Measurements from ENCODE around the gene NUAK2. TPM values are rescaled to one million over a fixed set of nuclear protein-coding genes. Genes with fewer than 3 reads are reported as not detected.
A peak's percentile ranks its signal among the peaks of the same experiment; 100 is the strongest.

Gene NUAK2
- total and polyA plus RNA-seq, 5 experiments from 2014 or later: 14.3 to 73.6 (median 46.9) TPM

DNA sequence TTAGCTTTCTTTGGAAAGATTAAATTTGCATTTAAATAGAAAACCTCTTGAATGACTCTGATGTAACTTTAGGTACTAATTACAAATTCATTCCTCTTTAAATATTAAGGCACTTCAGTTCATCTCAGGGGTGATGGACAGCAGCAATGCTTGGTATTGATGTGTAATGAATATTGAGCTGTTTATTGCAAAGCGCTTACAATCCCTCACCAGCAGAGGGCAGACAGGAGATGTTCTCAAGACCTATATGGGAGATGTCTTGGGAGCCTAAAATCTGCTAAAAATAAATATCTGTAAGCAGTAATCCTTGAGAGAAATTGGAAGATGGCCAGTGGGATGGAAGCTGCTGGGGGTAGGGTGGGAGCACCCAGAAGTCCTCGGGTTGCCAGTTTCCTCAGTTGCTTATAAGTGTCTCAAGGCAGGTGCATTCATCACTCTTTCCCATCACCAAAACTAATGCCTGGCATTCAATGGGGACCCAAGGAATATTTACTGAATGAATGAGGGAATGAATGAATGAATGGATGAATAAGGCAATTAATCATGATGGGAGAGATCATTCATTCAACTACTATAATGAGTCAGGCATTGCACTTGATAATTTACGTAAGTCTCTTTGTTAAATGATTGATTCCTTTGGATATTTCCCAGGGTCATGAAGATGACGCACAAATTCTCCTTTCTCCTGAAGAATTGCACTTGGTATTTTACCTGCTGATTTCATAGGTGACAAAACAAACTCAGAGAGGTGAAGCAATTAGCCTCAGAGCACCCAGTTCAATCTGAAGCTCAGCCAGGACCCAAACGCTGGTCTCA is 32.9 kb upstream of the NUAK2 start:
- DNase-seq (peak; percentile 27 to 82 (median 57)), ATAC-seq (peak; percentile 70 to 80)
- peaks cover 8 to 42% (median 16%) of the 10 kb centered on the region in 5 donors for H3K27me3 Mint-ChIP-seq
- no peaks in the 10 kb centered on the region for H3K36me3 Mint-ChIP-seq
- H3K9me3 Mint-ChIP-seq: no peaks in the 10 kb centered on the region
- peaks cover 0 to 15% (median 3%) of the 10 kb centered on the region in 4 donors for H3K4me1 Mint-ChIP-seq
- no peak overlapping the region for H3K4me3 Mint-ChIP-seq
- H3K27ac Mint-ChIP-seq: no peak overlapping the region
- POLR2A ChIA-PET: interaction anchor here (0.6 to 1.2 kb wide), 5 partner anchors 35 to 82 kb away, joined by 3 to 8 read pairs (median 4); no protein-coding TSS in a partner anchor

DNA sequence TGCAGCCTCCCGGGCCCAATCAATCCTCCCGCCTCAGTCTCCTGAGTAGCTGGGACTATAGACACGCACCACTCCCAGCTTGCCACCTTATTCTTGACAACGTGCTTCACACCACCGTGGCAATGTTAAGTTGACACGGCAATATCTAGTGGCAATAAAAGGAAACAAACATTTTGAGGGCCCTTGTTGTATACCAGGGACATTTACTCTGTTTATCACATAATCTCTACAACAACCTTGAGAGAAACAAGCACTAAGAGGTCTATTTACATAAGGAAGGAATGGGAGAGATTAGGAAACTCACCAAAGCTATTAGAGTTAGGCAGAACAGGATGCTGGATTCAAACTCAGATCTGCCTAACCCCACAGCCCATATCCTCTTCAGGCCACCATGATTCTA is 32.1 kb upstream of the NUAK2 start:
- Mint-ChIP-seq H3K36me3 (no peaks in the 10 kb centered on the region), H3K4me1 (peaks cover 0 to 23% (median 3%) of the 10 kb centered on the region in 4 donors), H3K4me3 (no peak overlapping the region), H3K9me3 (no peaks in the 10 kb centered on the region), H3K27me3 (peaks cover 11 to 37% (median 17%) of the 10 kb centered on the region in 5 donors), H3K27ac (no peak overlapping the region)
- no peak for ATAC-seq
- no peak for DNase-seq
- POLR2A ChIA-PET: interaction anchor here (0.6 to 1.2 kb wide), 4 partner anchors 66 to 81 kb away, joined by 3 to 8 read pairs (median 5); no protein-coding TSS in a partner anchor

DNA sequence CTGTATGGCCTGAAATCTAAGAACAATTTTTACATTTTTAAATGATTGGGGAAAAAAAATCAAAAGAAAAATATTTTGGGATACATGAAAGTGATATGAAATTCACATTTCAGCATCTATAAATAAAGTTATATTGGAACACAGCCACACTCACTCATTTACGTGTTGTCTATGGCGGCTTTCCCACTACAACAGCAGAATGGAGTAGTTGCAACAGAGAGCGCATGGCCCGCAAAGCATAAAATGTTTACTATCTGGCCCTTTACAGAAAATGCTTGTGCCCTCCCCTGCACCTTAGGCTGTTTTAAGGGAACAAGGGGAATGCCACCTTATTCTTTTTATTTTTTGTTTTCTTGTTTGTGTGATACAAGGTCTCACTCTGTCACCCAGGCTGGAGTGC is 31.6 kb upstream of the NUAK2 start:
- DNase-seq (no peak), ATAC-seq (no peak)

GRCh38 chr1:205351984-205352713 is 30.6 kb upstream of the NUAK2 start:
- Mint-ChIP-seq H3K36me3 (no peaks in the 10 kb centered on the region), H3K4me1 (peaks cover 0 to 32% (median 3%) of the 10 kb centered on the region in 4 donors), H3K9me3 (no peaks in the 10 kb centered on the region), H3K27me3 (peaks cover 4 to 26% (median 11%) of the 10 kb centered on the region in 5 donors), H3K4me3 (no peak overlapping the region), H3K27ac (no peak overlapping the region)
- no peak for DNase-seq
- POLR2A ChIA-PET: no interaction called here
- no peak for ATAC-seq

More for the DNA sequence above, 31.6 kb upstream of the NUAK2 start:
- POLR2A ChIA-PET: no interaction called here
- Mint-ChIP-seq H3K9me3 (no peaks in the 10 kb centered on the region), H3K4me1 (peaks cover 0 to 27% (median 3%) of the 10 kb centered on the region in 4 donors), H3K36me3 (no peaks in the 10 kb centered on the region), H3K4me3 (no peak overlapping the region), H3K27me3 (peaks cover 10 to 32% (median 18%) of the 10 kb centered on the region in 5 donors), H3K27ac (no peak overlapping the region)

GRCh38 chr1:205350691-205351141 is 29.2 kb upstream of the NUAK2 start:
- Mint-ChIP-seq H3K36me3 (no peaks in the 10 kb centered on the region), H3K27ac (no peak overlapping the region), H3K9me3 (no peaks in the 10 kb centered on the region), H3K27me3 (peaks cover 4 to 32% (median 14%) of the 10 kb centered on the region in 5 donors), H3K4me1 (peaks cover 0 to 32% (median 3%) of the 10 kb centered on the region in 4 donors), H3K4me3 (no peak overlapping the region)
- DNase-seq (no peak), ATAC-seq (no peak)
- POLR2A ChIA-PET: no interaction called here

- peaks cover 0 to 32% (median 3%) of the 10 kb centered on the region in 4 donors for H3K4me1 Mint-ChIP-seq
- no peak overlapping the region for H3K27ac Mint-ChIP-seq
- no peaks in the 10 kb centered on the region for H3K9me3 Mint-ChIP-seq
- POLR2A ChIA-PET: interaction anchor here (0.6 kb wide), 1 partner anchor 243 kb away, joined by 6 read pairs; no protein-coding TSS in a partner anchor
- H3K36me3 Mint-ChIP-seq: no peaks in the 10 kb centered on the region
- ATAC-seq: no peak
- no peak overlapping the region for H3K4me3 Mint-ChIP-seq
- DNase-seq: no peak
- H3K27me3 Mint-ChIP-seq: peaks cover 4 to 36% (median 16%) of the 10 kb centered on the region in 5 donors
These were observed 28.6 kb upstream of the NUAK2 start for GRCh38 chr1:205350124-205350523.

- ATAC-seq: no peak
- Mint-ChIP-seq H3K4me1 (peaks cover 6 to 40% (median 9%) of the 10 kb centered on the region in 4 donors), H3K27me3 (peaks cover 13 to 45% (median 23%) of the 10 kb centered on the region in 5 donors), H3K4me3 (no peak overlapping the region), H3K27ac (no peak overlapping the region), H3K9me3 (no peaks in the 10 kb centered on the region), H3K36me3 (no peaks in the 10 kb centered on the region)
- POLR2A ChIA-PET: interaction anchor here (1.5 kb wide), 1 partner anchor 60 kb away, joined by 3 read pairs; no protein-coding TSS in a partner anchor
- no peak for DNase-seq
These were observed 27.3 kb upstream of the NUAK2 start for GRCh38 chr1:205348554-205349487.

DNA sequence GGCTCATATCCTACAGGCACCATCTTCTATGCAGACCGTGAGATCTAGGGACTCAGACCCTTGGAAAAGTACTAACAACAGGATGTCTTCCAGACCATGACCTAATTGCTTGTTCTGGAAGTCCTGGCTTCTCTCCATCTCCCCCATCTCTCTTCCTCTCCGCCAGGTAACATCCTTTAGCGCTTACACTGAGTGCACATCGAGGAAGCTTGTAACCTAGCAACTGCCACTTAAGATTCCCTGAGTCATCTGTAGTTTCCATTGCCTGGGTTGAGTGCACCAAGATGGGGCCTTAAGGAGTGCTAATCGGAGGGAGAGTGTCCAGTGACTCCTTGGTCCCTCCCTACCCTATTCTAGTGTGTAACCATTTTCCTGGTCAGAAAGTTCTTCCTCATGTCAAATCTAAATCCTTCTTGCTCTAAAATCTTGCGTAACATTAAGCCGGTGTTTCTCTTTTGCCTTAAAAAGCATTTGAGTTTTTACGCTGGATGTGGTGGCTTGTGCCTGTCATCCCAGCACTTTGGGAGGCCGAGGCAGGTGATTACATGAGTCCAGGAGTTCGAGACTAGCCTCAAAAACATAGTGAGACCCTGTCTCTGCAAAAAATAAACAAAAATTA is 25.5 kb upstream of the NUAK2 start:
- POLR2A ChIA-PET: no interaction called here
- no peak for ATAC-seq

DNA sequence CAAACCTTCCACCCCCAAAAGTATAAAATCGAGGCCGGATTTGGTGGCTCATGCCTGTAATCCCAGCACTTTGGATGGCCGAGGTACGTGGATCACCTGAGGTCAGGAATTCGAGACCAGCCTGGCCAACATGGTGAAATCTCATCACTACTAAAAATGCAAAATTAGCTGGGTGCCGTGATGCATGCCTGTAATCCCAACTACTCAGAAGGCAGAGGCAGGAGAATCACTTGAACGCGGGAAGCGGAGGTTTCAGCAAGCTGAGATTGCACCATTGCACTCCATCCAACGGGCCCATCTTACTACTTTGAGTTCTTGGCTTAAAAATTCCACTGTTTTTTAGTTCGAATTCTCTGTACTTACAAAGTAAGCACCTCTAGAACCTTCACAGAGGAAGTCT is 24.2 kb upstream of the NUAK2 start:
- no peak overlapping the region for H3K4me3 Mint-ChIP-seq
- H3K36me3 Mint-ChIP-seq: no peaks in the 10 kb centered on the region
- peaks cover 20 to 56% (median 30%) of the 10 kb centered on the region in 5 donors for H3K27me3 Mint-ChIP-seq
- DNase-seq: no peak
- H3K27ac Mint-ChIP-seq: no peak overlapping the region
- no peaks in the 10 kb centered on the region for H3K9me3 Mint-ChIP-seq
- ATAC-seq: no peak
- POLR2A ChIA-PET: no interaction called here
- H3K4me1 Mint-ChIP-seq: peaks cover 9 to 44% (median 16%) of the 10 kb centered on the region in 4 donors

More for the DNA sequence above, 25.5 kb upstream of the NUAK2 start:
- Mint-ChIP-seq H3K27ac (no peak overlapping the region), H3K4me1 (peaks cover 9 to 47% (median 16%) of the 10 kb centered on the region in 4 donors), H3K9me3 (no peaks in the 10 kb centered on the region), H3K27me3 (peaks cover 20 to 56% (median 30%) of the 10 kb centered on the region in 5 donors), H3K36me3 (no peaks in the 10 kb centered on the region), H3K4me3 (no peak overlapping the region)
- DNase-seq: no peak

DNA sequence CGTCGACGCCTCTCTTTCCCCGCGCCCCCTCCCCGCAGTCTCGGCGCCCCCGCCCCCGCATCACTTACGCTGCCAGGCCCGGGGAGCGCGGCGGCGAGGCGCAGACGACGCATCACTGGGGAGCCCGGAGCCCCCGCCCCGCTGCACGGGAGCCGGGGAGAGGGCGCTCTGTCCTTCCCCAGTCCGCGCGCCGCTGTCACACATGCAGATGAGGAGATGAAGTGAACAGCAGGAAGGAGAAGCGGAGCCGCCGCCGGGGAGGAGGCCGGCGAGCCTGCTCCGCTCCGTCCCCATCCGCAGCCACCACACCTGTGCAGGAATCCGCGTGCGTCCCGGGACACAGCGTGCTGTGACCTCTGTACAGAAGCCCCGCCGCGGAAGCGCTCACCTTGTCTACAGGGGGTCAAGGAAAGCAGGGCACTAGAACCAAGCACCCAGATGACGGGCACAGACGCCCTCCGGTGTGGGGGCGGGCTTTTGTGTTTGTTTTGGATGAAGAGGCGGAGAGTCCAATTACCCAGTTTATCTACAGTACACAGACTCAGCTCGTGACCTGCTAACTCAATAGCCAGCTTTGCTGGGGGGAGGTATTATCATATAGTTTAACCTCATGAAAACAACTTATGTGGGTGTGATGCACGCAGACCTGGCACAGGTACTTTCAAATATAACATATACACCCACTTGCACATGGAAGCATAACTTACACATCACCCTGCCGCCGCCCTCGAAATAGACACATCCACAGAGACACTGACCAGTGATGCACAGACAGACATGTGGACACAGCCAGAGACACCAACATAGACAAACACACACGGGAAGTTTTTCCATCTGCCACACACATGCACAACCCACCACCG is 22.8 kb upstream of the NUAK2 start:
- POLR2A ChIA-PET: interaction anchor here (0.5 to 1.7 kb wide), 2 partner anchors 19 to 78 kb away, joined by 4 read pairs; no protein-coding TSS in a partner anchor
- ATAC-seq (peak; percentile 85 to 90), DNase-seq (peak; percentile 24 to 65 (median 40))
- Mint-ChIP-seq H3K27ac (peak overlapping the region in 1 of 10 donors; percentile 53), H3K4me1 (peaks cover 9 to 31% (median 16%) of the 10 kb centered on the region in 4 donors), H3K27me3 (peaks cover 17 to 56% (median 30%) of the 10 kb centered on the region in 5 donors), H3K4me3 (peak overlapping the region; percentile 60 to 86 (median 78)), H3K36me3 (no peaks in the 10 kb centered on the region), H3K9me3 (no peaks in the 10 kb centered on the region)

All from naive thymus-derived CD8-positive, alpha-beta T cell (primary cell).